ENCODE measurements around the gene ADAMTS3.
A peak's percentile ranks its signal among the peaks of the same experiment; 100 is the strongest.

Gene ADAMTS3

GRCh38 chr4:72330381-72330780, 238.6 kb downstream of the ADAMTS3 start:
- DNase-seq, result no peak

- DNase-seq, result peak; percentile 5
These were observed 242.1 kb downstream of the ADAMTS3 start for GRCh38 chr4:72326692-72327632.

GRCh38 chr4:72325215-72325614, 243.8 kb downstream of the ADAMTS3 start:
- DNase-seq, result no peak

- DNase-seq, result no peak
These were observed 245.8 kb downstream of the ADAMTS3 start for GRCh38 chr4:72323227-72323626.

- no peak for DNase-seq
These were observed 248.6 kb downstream of the ADAMTS3 start for GRCh38 chr4:72320223-72320948.

- DNase-seq, result no peak
These were observed 249.4 kb downstream of the ADAMTS3 start for GRCh38 chr4:72319601-72320021.

GRCh38 chr4:72318421-72319170, 250.4 kb downstream of the ADAMTS3 start:
- DNase-seq, result no peak

- no peak for DNase-seq
These were observed 254.2 kb downstream of the ADAMTS3 start for GRCh38 chr4:72314869-72315268.

GRCh38 chr4:72313121-72313520, 255.9 kb downstream of the ADAMTS3 start:
- DNase-seq, result no peak

GRCh38 chr4:72312032-72312650, 256.9 kb downstream of the ADAMTS3 start:
- no peak for DNase-seq

GRCh38 chr4:72311291-72311690, 257.7 kb downstream of the ADAMTS3 start:
- DNase-seq, result no peak

- no peak for DNase-seq
These were observed 263.4 kb downstream of the ADAMTS3 start for GRCh38 chr4:72305620-72306019.

- DNase-seq, result no peak
These were observed 263.9 kb downstream of the ADAMTS3 start for GRCh38 chr4:72305080-72305479.

- peak; percentile 2 for DNase-seq
These were observed 265.9 kb downstream of the ADAMTS3 start for GRCh38 chr4:72302981-72303704.

GRCh38 chr4:72301759-72302158, 267.3 kb downstream of the ADAMTS3 start:
- no peak for DNase-seq

GRCh38 chr4:72300126-72300525, 268.9 kb downstream of the ADAMTS3 start:
- DNase-seq, result no peak

- peak; percentile 5 for DNase-seq
These were observed 273.0 kb downstream of the ADAMTS3 start for GRCh38 chr4:72295966-72296557.

GRCh38 chr4:72290737-72291136, 278.3 kb downstream of the ADAMTS3 start:
- no peak for DNase-seq

GRCh38 chr4:72286910-72287309, 282.1 kb downstream of the ADAMTS3 start:
- no peak for DNase-seq

GRCh38 chr4:72286185-72286584, 282.8 kb downstream of the ADAMTS3 start:
- DNase-seq, result peak; percentile 0

- no peak for DNase-seq
These were observed 285.7 kb downstream of the ADAMTS3 start for GRCh38 chr4:72283357-72283756.

- no peak for DNase-seq
These were observed 288.8 kb downstream of the ADAMTS3 start for GRCh38 chr4:72280252-72280651.
